Nephron (organoid): ENCODE measurements around the gene PCNX2.
"Not testable (repeated sequence)": the region's sequence is repeated elsewhere in the genome, so short reads cannot be mapped to it uniquely, and the experiment has no call there.

Experiments
- H3K27ac Mint-ChIP-seq, 3 experiments: 2 replicates each; pipeline ENCODE4 v1.8.0; 2020; ENCODE audit warnings: mixed read lengths in 3 of 3, mild to moderate bottlenecking in 2 of 3, moderate library complexity in 1 of 3
- H3K27me3 Mint-ChIP-seq: 2 replicates; pipeline ENCODE4 v1.8.0; 2021; ENCODE audit warnings: low read depth, mild to moderate bottlenecking, moderate library complexity, mixed read lengths
- H3K36me3 Mint-ChIP-seq: 2 replicates; pipeline ENCODE4 v1.8.0; 2020; ENCODE audit warnings: low read depth, mixed read lengths
- H3K4me1 Mint-ChIP-seq: 2 replicates; pipeline ENCODE4 v1.8.0; 2020; ENCODE audit warnings: mixed read lengths
- H3K4me3 Mint-ChIP-seq, 3 experiments: 2 replicates each; pipeline ENCODE4 v1.8.0; 2020; ENCODE audit warnings: mild to moderate bottlenecking in 3 of 3, mixed read lengths in 3 of 3, moderate library complexity in 2 of 3
- H3K9me3 Mint-ChIP-seq: 2 replicates; pipeline ENCODE4 v1.8.0; 2020; ENCODE audit warnings: mixed read lengths
- TF ChIP-seq, protein P1 (sequence below), 3 experiments: fragments of 200-600 bp; sonication (generic); IDR thresholded peaks; one replicate each; pipeline ENCODE4 v1.5.0; 2021; ENCODE audit warnings: antibody characterized with exemption in 3 of 3; ENCODE audit not compliant: unreplicated experiment in 3 of 3

PCNX2 gene

DNA sequence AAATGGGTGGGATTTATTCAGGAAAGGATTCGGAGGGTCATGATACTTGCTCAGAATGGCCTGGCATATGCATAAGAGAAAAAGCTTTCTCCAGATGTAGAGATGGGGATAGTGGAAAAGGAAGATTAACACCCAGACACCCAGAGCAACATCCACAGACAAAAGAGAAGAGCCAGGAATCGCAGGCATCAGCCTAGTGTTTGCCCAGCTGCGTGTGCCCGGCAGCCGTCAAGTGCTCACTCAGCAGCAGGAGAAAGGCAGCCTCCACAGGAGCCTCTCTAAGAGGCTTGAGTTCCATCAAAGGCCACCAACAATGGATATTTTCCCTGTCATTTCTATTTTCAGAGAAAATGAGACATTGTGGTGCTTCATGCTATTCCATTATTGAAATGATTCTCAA is 290.4 kb downstream of the PCNX2 start:
- peaks cover 5% of the 10 kb centered on the region for H3K4me1 Mint-ChIP-seq
- no peak overlapping the region for H3K27ac Mint-ChIP-seq
- H3K27me3 Mint-ChIP-seq: peaks cover 6% of the 10 kb centered on the region
- H3K36me3 Mint-ChIP-seq: peaks cover 14% of the 10 kb centered on the region
- TF ChIP-seq, protein P1, sequence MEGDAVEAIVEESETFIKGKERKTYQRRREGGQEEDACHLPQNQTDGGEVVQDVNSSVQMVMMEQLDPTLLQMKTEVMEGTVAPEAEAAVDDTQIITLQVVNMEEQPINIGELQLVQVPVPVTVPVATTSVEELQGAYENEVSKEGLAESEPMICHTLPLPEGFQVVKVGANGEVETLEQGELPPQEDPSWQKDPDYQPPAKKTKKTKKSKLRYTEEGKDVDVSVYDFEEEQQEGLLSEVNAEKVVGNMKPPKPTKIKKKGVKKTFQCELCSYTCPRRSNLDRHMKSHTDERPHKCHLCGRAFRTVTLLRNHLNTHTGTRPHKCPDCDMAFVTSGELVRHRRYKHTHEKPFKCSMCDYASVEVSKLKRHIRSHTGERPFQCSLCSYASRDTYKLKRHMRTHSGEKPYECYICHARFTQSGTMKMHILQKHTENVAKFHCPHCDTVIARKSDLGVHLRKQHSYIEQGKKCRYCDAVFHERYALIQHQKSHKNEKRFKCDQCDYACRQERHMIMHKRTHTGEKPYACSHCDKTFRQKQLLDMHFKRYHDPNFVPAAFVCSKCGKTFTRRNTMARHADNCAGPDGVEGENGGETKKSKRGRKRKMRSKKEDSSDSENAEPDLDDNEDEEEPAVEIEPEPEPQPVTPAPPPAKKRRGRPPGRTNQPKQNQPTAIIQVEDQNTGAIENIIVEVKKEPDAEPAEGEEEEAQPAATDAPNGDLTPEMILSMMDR (IDR thresholded peaks at IDR 0.05; ENCODE audit: unreplicated experiment in 3 of 3): no peak
- peaks cover 5% of the 10 kb centered on the region for H3K9me3 Mint-ChIP-seq
- no peak overlapping the region for H3K4me3 Mint-ChIP-seq

DNA sequence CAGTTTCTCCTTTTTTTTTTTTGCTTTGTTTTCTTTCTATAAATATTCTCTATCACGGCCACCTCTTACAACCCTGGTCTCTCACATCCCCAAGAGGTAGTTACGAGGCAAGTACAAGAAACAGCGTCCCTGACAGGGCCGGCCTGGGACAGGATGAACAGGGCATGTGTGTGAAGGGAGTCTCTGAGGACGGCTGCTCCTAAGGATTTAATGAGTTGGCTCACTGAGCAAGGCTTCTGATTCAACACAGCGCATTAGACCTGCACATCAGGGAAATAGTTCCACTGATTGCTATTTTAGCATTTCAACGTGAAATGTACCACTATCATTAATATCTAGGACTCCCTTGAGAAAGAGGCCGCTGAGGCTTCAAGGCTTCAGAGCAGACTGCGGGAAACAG is 291.1 kb downstream of the PCNX2 start:
- no peak overlapping the region for H3K27ac Mint-ChIP-seq
- H3K9me3 Mint-ChIP-seq: peaks cover 5% of the 10 kb centered on the region
- H3K27me3 Mint-ChIP-seq: peaks cover 6% of the 10 kb centered on the region
- TF ChIP-seq, protein P1 (IDR thresholded peaks at IDR 0.05; ENCODE audit: unreplicated experiment in 3 of 3): no peak
- H3K4me3 Mint-ChIP-seq: no peak overlapping the region
- H3K36me3 Mint-ChIP-seq: peaks cover 21% of the 10 kb centered on the region
- H3K4me1 Mint-ChIP-seq: peaks cover 5% of the 10 kb centered on the region

DNA sequence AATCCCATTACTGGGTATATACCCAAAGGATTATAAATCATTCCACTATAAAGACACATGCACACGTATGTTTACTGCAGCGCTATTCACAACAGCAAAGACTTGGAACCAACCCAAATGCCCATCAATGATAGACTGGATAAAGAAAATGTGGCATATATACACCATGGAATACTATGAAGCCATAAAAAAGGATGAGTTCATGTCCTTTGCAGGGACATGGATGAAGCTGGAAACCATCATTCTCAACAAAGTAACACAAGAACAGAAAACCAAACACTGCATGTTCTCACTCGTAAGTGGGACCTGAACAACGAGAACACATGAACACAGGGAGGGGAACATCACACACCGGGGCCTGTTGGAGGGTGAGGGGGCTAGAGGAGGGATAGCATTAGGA is 291.9 kb downstream of the PCNX2 start:
- not testable (repeated sequence) for H3K9me3 Mint-ChIP-seq, H3K4me3 Mint-ChIP-seq, H3K4me1 Mint-ChIP-seq, H3K27ac Mint-ChIP-seq, H3K27me3 Mint-ChIP-seq
- H3K36me3 Mint-ChIP-seq: peaks cover 26% of the 10 kb centered on the region

DNA sequence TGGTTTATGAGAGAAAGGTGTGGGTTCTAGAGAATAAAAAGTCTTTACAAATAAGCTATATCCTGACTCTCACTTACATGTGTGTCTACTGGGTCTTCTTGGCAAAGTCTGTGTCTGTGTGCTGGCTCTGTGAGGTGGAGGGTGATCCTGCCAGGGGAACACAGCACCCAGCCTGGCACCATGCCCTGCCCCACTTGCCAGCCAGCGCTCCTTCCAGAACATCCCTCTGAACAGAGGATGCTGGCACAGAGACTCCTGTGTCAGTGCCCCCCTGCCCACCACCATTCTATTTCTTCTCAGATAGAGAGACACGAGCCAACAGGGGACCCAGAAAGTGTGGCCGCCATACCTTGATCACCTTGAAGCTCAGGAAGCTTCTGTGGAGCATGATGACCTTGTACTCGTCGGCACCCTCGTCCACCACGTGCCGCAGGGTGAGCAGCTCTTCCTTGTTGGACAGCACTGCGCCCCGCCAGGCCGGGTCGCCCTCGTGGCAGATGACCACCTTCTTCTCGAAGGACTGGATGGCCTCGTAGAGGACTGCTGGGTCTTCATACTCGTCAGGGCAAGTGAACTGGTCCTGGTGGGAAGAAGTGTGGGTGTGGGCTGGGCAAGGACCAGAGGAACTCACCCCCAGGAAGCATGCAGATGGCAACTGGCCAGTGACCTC is 295.4 kb downstream of the PCNX2 start:
- peaks cover 50% of the 10 kb centered on the region for H3K36me3 Mint-ChIP-seq
- peaks cover 8% of the 10 kb centered on the region for H3K9me3 Mint-ChIP-seq
- no peak overlapping the region for H3K27ac Mint-ChIP-seq
- H3K4me1 Mint-ChIP-seq: peaks cover 9% of the 10 kb centered on the region
- no peak overlapping the region for H3K4me3 Mint-ChIP-seq
- peaks cover 3% of the 10 kb centered on the region for H3K27me3 Mint-ChIP-seq
- TF ChIP-seq, protein P1 (IDR thresholded peaks at IDR 0.05; ENCODE audit: unreplicated experiment in 3 of 3): no peak

DNA sequence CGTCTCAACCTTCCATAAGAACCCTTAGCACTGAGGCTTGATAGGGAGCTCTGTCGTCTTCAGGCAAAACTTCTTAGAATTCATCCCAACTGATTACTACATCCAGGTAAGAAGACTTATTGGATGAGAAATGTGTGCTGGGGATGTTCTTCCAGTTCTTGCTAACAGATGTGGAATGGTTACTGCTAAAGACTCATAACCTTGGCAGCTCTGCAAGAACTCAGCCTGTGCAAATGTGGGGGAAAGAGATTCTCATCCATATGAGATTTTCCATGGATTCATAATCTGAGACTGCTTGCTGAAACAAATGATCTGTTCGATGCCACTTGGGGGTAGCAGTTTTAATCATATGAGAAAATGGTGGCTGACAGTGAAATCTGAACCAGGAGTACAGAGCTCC is 296.9 kb downstream of the PCNX2 start:
- H3K9me3 Mint-ChIP-seq: peaks cover 15% of the 10 kb centered on the region
- peaks cover 65% of the 10 kb centered on the region for H3K36me3 Mint-ChIP-seq
- TF ChIP-seq, protein P1 (IDR thresholded peaks at IDR 0.05; ENCODE audit: unreplicated experiment in 3 of 3): no peak
- no peak overlapping the region for H3K4me3 Mint-ChIP-seq
- H3K27ac Mint-ChIP-seq: no peak overlapping the region
- H3K27me3 Mint-ChIP-seq: no peaks in the 10 kb centered on the region
- H3K4me1 Mint-ChIP-seq: peaks cover 14% of the 10 kb centered on the region

DNA sequence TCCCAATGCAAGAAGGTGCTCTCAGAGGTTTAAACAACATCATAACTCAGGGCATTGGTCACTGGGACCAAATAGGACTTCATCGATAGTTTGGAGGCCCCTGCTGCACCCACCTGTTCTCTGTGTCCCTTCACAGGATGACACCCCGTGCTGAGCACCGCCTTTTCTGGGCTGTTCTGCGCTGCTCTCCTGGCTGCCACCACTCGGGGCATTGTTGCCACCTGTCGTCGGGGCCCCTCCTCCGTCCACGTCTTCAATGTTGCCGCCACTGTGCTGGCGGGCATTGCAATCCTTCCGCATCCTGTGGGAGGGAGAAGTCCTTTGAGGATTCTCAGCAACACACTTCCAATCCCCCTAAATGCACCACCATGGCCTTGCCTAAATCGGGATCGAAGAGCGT is 297.4 kb downstream of the PCNX2 start:
- Mint-ChIP-seq H3K9me3 (peaks cover 18% of the 10 kb centered on the region), H3K27ac (no peak overlapping the region), H3K36me3 (peaks cover 70% of the 10 kb centered on the region), H3K4me1 (peaks cover 14% of the 10 kb centered on the region), H3K4me3 (no peak overlapping the region), H3K27me3 (no peaks in the 10 kb centered on the region)
- TF ChIP-seq, protein P1 (IDR thresholded peaks at IDR 0.05; ENCODE audit: unreplicated experiment in 3 of 3): no peak
